Left renal pelvis (tissue), 4 donors: ENCODE data around the gene OAS1. TPM values are rescaled to one million over a fixed set of nuclear protein-coding genes. Genes with fewer than 3 reads are reported as not detected.
"Not testable (repeated sequence)": the region's sequence is repeated elsewhere in the genome, so short reads cannot be mapped to it uniquely, and the experiment has no call there.

Experiments used
- DNase-seq, 4 donors: peaks; one replicate each; pipeline ENCODE4 v3.0.0-alpha.2; 2013; ENCODE audit warnings: low read depth in 4 of 4, low spot score in 3 of 4
- polyA plus RNA-seq, 4 donors: library from polyadenylated mRNA; unstranded; fragments of 120-200 nt; gene quantifications; one replicate each; pipeline ENCODE4 v1.2.1, GENCODE V29; 2013; ENCODE audit not compliant: insufficient read length in 4 of 4

Gene OAS1
- polyA plus RNA-seq, 4 donors: 10.2 to 15.4 (median 12.7) TPM

DNA sequence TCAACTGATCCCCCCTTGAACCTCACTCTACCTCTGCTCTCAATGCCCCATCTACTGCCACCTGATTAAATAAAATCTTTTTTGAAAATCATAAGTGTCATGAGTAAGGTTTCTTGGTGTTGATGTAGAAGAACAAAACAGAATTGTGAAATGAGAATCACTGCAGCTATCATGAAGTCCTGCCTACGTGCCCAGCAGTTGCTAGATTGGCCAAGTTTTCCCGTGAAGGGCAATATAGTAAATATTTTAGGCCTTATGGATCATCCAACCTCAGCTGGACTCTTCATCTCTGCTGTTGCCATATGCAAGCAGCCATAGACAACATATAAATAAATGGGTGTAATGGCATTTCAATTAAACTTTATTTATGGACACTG lies 26.4 kb downstream of the OAS1 start:
- DNase-seq: no peak

DNA sequence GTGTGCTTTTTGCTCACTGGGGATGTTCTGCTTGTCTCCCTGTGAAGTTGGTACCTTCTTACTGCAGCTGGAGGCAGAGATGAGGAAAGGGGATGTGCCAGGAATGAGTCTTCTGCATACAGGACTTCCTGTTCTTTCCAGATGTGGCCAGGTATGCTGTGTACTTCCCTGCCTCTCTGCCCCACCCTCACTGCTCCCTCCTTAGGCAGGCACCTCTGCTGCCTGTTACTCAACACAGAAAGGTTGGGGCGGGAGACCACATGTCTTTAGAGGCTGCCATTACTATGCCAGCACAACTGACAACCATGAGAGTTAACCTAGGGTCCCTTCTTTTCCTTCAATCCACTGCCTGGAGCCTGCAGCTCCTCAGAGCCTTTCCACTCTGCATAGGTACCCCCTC lies 29.5 kb downstream of the OAS1 start:
- DNase-seq: no peak

- DNase-seq: no peak
Measured at GRCh38 chr12:112936927-112937326, 30.2 kb downstream of the OAS1 start.

DNA sequence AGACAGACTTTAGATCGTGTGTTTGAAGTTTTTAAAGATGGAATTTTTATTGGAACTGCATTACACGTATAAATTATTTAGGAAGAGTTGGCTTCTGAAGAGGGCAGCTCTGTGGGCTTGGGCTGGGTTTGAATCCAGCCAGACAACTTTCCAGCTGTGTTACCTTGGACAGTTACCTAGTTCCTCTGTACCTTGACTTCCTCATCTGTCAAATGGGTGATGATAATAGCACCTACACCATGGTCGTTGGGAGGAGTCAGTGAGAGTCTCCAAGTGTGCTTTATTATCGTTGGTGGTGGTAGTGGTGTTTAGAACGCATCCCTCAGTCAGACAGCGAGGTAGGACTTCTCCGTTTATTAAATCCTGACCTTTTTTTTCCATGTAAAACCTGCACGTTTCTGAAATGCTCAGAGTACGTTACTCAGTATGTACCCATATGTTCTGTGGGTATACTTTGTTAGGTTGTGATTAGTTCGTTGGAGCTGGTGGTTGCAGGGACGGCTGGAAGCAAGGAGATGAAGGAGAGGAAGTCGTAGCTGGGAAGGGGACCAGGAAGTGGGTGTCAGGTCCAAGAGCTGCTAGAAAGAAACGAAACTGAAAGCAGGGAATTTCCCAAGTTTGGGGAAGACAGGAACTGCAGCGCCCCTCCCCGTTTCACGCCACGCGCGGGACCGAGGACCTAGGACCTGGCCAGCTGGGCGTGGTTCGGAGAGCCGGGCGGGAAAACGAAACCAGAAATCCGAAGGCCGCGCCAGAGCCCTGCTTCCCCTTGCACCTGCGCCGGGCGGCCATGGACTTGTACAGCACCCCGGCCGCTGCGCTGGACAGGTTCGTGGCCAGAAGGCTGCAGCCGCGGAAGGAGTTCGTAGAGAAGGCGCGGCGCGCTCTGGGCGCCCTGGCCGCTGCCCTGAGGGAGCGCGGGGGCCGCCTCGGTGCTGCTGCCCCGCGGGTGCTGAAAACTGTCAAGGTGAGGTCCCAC lies 31.3 kb downstream of the OAS1 start, which contains the start of gene OAS3:
Gene OAS3, plus strand, starts transcription at position 734 of the 979 bp plus-strand sequence. Its CDS starts 57 bp downstream, at position 791.
- DNase-seq: peak; percentile 51 to 60 (median 57)

GRCh38 chr12:112938751-112939150 lies 32.0 kb downstream of the OAS1 start:
- DNase-seq: no peak

GRCh38 chr12:112939761-112940381 lies 33.1 kb downstream of the OAS1 start:
- DNase-seq: no peak

DNA sequence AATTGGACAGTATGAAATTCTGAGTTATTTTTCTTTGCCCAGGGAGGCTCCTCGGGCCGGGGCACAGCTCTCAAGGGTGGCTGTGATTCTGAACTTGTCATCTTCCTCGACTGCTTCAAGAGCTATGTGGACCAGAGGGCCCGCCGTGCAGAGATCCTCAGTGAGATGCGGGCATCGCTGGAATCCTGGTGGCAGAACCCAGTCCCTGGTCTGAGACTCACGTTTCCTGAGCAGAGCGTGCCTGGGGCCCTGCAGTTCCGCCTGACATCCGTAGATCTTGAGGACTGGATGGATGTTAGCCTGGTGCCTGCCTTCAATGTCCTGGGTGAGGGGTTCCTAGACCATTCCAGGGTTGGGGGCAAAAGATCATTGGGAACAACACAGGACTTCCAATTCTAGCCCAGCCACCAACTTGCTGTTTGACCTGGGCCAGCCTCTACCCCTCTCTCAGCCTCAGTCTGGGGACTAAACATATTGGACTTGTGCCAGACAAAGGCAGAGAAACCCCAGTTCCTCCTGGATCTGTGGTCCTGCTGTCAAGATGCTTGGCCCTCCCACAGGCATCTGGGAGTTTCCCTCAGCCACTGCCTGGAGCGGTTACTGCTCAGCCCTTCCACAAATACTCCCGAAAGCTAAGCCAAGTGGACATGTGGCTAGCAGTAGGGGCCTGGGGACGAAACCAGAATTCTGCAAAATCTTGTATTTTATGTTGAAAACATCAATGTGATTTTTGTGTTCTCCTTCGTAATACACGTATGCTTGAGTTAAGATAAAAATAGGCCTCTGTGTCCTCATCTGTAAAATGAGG lies 35.0 kb downstream of the OAS1 start:
- no peak for DNase-seq

- no peak for DNase-seq
Measured at GRCh38 chr12:112942572-112942971, 35.8 kb downstream of the OAS1 start.

GRCh38 chr12:112944024-112944690 lies 37.4 kb downstream of the OAS1 start:
- DNase-seq: no peak

DNA sequence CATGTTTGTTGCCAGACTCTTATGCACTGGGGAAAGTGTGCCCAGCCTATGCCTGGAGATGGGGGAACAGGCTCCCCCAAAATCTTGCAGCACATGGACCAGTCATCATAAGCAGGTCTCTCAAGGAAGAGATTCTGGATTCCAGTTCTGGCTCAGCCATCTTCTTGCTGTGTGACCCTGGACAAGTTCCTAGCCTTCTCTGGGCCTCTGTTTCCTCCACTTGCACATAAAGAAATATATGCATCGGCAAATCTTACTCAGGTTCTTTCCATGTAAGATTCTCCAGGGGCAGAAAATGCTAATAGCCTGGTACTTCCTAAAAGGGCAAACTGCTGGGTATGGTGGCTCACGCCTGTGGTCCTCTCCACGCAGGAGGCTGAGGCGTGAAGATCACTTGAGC lies 38.8 kb downstream of the OAS1 start:
- DNase-seq: no peak

- DNase-seq: no peak
Measured at GRCh38 chr12:112946236-112947000, 39.7 kb downstream of the OAS1 start.

GRCh38 chr12:112947314-112947713 lies 40.6 kb downstream of the OAS1 start:
- no peak for DNase-seq

DNA sequence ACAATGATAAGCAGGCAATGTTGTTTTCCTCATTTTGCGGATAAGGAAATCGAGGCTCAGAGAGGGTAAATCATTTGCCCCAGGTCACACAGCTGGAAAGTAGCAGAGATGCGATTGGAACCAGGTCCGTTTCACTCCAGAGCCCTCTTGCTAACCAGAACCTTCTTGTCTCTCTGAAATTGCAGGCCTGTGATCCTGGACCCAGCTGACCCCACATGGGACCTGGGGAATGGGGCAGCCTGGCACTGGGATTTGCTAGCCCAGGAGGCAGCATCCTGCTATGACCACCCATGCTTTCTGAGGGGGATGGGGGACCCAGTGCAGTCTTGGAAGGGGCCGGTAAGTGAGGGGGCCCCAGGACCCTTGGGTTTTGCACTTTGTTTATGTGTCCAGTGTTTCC lies 41.0 kb downstream of the OAS1 start:
- no peak for DNase-seq

- DNase-seq: no peak
Measured at GRCh38 chr12:112948806-112949205, 42.0 kb downstream of the OAS1 start.

- no peak for DNase-seq
Measured at GRCh38 chr12:112950701-112951100, 43.9 kb downstream of the OAS1 start.

DNA sequence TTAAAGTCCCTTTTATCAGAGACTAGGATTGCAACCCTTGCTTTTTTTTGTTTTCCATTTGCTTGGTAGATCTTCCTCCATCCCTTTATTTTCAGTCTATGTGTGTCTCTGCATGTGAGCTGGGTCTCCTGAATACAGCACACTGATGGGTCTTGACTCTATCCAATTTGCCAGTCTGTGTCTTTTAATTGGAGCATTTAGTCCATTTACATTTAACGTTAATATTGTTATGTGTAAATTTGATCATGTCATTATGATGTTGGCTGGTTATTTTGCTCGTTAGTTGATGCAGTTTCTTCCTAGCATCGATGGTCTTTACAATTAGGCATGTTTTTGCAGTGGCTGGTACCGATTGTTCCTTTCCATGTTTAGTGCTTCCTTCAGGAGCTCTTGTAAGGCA lies 50.4 kb downstream of the OAS1 start:
- DNase-seq: not testable (repeated sequence)

DNA sequence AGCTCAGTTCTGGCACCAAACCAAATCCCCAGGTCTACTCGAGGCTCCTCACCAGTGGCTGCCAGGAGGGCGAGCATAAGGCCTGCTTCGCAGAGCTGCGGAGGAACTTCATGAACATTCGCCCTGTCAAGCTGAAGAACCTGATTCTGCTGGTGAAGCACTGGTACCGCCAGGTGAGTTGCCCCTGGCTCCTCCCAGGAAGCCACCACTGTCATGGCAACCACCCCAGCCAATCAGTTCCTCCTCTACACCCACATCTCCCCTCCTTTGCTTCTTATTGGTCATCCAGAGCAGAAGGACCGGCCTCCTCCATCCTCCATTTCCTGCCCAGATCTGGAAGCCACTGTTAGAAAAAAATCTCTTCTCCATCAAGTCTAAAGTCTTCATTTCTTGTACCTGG lies 54.3 kb downstream of the OAS1 start:
- DNase-seq: no peak

- DNase-seq: no peak
Measured at GRCh38 chr12:112961536-112961935, 54.8 kb downstream of the OAS1 start.

- DNase-seq: no peak
Measured at GRCh38 chr12:112962561-112962960, 55.8 kb downstream of the OAS1 start.
